IMR-90 (cell line): ENCODE measurements around the gene SCAMP1. TPM values are rescaled to one million over a fixed set of nuclear protein-coding genes. Genes with fewer than 3 reads are reported as not detected.

Experiments used
- ATAC-seq: fragments of 200-7000 bp; cut with Tn5 transposase; 2 replicates; pipeline ENCODE4 v1.9.1; 2020; ENCODE audit warnings: low read depth, mild to moderate bottlenecking, moderate library complexity
- BruUV-seq: library from RNA; stranded (reverse); fragments of 400-500 nt; replicated peaks from 2 replicates; lab custom pipeline; 2021; lab: Mats Ljungman, UMichigan
- CTCF ChIA-PET: fragments of 300-600 bp; formaldehyde crosslinking; extraction: SDS; loops from one replicate; lab custom pipeline; 2021; ENCODE audit warnings: antibody characterized with exemption; lab: Yijun Ruan, JAX
- POLR2A ChIA-PET: fragments of 300-600 bp; sonication (Branson Sonifier 250); formaldehyde crosslinking; loops from one replicate; lab custom pipeline; 2022; ENCODE audit warnings: antibody characterized with exemption; ENCODE audit not compliant: unreplicated experiment; lab: Charles Lee
- DNase-seq: peaks from one replicate; pipeline ENCODE4 v3.0.0; 2013
- H2AFZ ChIP-seq: replicated peaks from 2 replicates; pipeline ENCODE3; 2013; ENCODE audit warnings: low read length, mild to moderate bottlenecking; ENCODE audit not compliant: poor library complexity
- H2AK5ac ChIP-seq: 2 replicates; pipeline ENCODE4 v1.6.1; 2013; ENCODE audit warnings: low read depth, low read length, inconsistent platforms
- H2AK9ac ChIP-seq: replicated peaks from 2 replicates; pipeline ENCODE3; 2013; ENCODE audit warnings: mild to moderate bottlenecking, low read depth, low read length, moderate library complexity; ENCODE audit not compliant: poor library complexity
- H2BK120ac ChIP-seq: 2 replicates; pipeline ENCODE4 v1.6.1; 2013; ENCODE audit warnings: low read depth, low read length, inconsistent platforms
- H2BK15ac ChIP-seq: 3 replicates; pipeline ENCODE4 v1.6.1; 2013; ENCODE audit warnings: low read depth, low read length, inconsistent platforms
- H2BK20ac ChIP-seq: 2 replicates; pipeline ENCODE4 v1.6.1; 2013; ENCODE audit warnings: low read depth, mild to moderate bottlenecking, inconsistent platforms, low read length, moderate library complexity
- H2BK5ac ChIP-seq: 2 replicates; pipeline ENCODE4 v1.6.1; 2013; ENCODE audit warnings: mild to moderate bottlenecking, low read depth, low read length, inconsistent platforms; ENCODE audit not compliant: poor library complexity, severe bottlenecking
- H3K14ac ChIP-seq: replicated peaks from 2 replicates; pipeline ENCODE4 v1.6.1; 2013; ENCODE audit warnings: low read depth, low read length, inconsistent platforms
- H3K18ac ChIP-seq: 2 replicates; pipeline ENCODE4 v1.6.1; 2013; ENCODE audit warnings: low read depth, low read length, control low read depth
- H3K23ac ChIP-seq: 2 replicates; pipeline ENCODE4 v1.6.1; 2013; ENCODE audit warnings: low read depth, low read length, inconsistent platforms
- H3K27ac ChIP-seq: 2 replicates; pipeline ENCODE4 v1.5.1; 2013; ENCODE audit warnings: mild to moderate bottlenecking, control low read depth, low read length; ENCODE audit not compliant: insufficient read depth
- H3K27me3 ChIP-seq: 2 replicates; pipeline ENCODE4 v1.6.1; 2013; ENCODE audit warnings: low read length; ENCODE audit not compliant: control insufficient read depth, insufficient read depth
- H3K36me3 ChIP-seq: 2 replicates; pipeline ENCODE4 v1.6.1; 2013; ENCODE audit warnings: low read length, mixed read lengths; ENCODE audit not compliant: control insufficient read depth, insufficient read depth
- H3K4ac ChIP-seq: 2 replicates; pipeline ENCODE4 v1.6.1; 2013; ENCODE audit warnings: low read depth, low read length, inconsistent platforms
- H3K4me1 ChIP-seq: 2 replicates; pipeline ENCODE4 v1.6.1; 2013; ENCODE audit warnings: low read length, mixed read lengths; ENCODE audit not compliant: control insufficient read depth, insufficient read depth
- H3K4me2 ChIP-seq: 2 replicates; pipeline ENCODE4 v1.6.1; 2013; ENCODE audit warnings: low read depth, mild to moderate bottlenecking, control low read depth, low read length, moderate library complexity
- H3K4me3 ChIP-seq: 2 replicates; pipeline ENCODE4 v1.5.1; 2013; ENCODE audit warnings: low read depth, mild to moderate bottlenecking, control low read depth, low read length, moderate library complexity; ENCODE audit not compliant: insufficient read depth
- H3K56ac ChIP-seq: 2 replicates; pipeline ENCODE4 v1.6.1; 2013; ENCODE audit warnings: low read length, inconsistent platforms; ENCODE audit not compliant: insufficient read depth; ENCODE audit errors: extremely low read depth
- H3K79me1 ChIP-seq, 2 experiments: 2 replicates each; pipeline ENCODE4 v1.6.1; 2013; ENCODE audit warnings: low read length in 2 of 2, inconsistent platforms in 1 of 2, low read depth in 1 of 2
- H3K9ac ChIP-seq: 2 replicates; pipeline ENCODE4 v1.6.1; 2013; ENCODE audit warnings: low read depth, low read length, control low read depth
- H3K9me1 ChIP-seq: 2 replicates; pipeline ENCODE4 v1.6.1; 2013; ENCODE audit warnings: low read length, inconsistent platforms; ENCODE audit not compliant: insufficient read depth
- H3K9me3 ChIP-seq: 2 replicates; pipeline ENCODE4 v1.6.1; 2013; ENCODE audit warnings: low read length; ENCODE audit not compliant: control insufficient read depth, insufficient read depth
- H4K20me1 ChIP-seq: 2 replicates; pipeline ENCODE4 v1.6.1; 2013; ENCODE audit warnings: low read length, inconsistent platforms; ENCODE audit not compliant: insufficient read depth
- H4K5ac ChIP-seq: 2 replicates; pipeline ENCODE4 v1.6.1; 2013; ENCODE audit warnings: mild to moderate bottlenecking, low read depth, low read length, control low read depth
- H4K8ac ChIP-seq, 2 experiments: 2 replicates each; pipeline ENCODE4 v1.6.1; 2013; ENCODE audit warnings: low read depth in 2 of 2, low read length in 2 of 2, control low read depth in 1 of 2, inconsistent platforms in 1 of 2
- H4K91ac ChIP-seq: 2 replicates; pipeline ENCODE4 v1.6.1; 2013; ENCODE audit warnings: low read depth, low read length, inconsistent platforms; ENCODE audit not compliant: insufficient read depth
- CEBPB ChIP-seq: IDR thresholded peaks from 2 replicates; pipeline ENCODE4 v1.6.1; 2012; ENCODE audit warnings: low read depth, low read length, improper control_type of control experiment
- CHD1 ChIP-seq: IDR thresholded peaks from 2 replicates; pipeline ENCODE4 v1.6.1; 2012; ENCODE audit warnings: low read depth, low read length, improper control_type of control experiment
- ELK1 ChIP-seq: fragments of 150-350 bp; IDR thresholded peaks from 2 replicates; pipeline ENCODE4 v1.6.1; 2016; ENCODE audit warnings: low read depth, mild to moderate bottlenecking, low read length, moderate library complexity, borderline replicate concordance
- FOS ChIP-seq: fragments of 150-350 bp; IDR thresholded peaks from 2 replicates; pipeline ENCODE4 v1.6.1; 2016; ENCODE audit warnings: low read depth, low read length
- MAZ ChIP-seq: IDR thresholded peaks from 2 replicates; pipeline ENCODE4 v1.6.1; 2012; ENCODE audit warnings: low read depth, mild to moderate bottlenecking, low read length, improper control_type of control experiment, moderate library complexity, borderline replicate concordance
- MXI1 ChIP-seq: IDR thresholded peaks from 2 replicates; pipeline ENCODE4 v1.6.1; 2012; ENCODE audit warnings: low read depth, mild to moderate bottlenecking, low read length, moderate library complexity, borderline replicate concordance
- RFX5 ChIP-seq: IDR thresholded peaks from 2 replicates; pipeline ENCODE4 v1.8.0; 2012; ENCODE audit warnings: low read depth, mild to moderate bottlenecking, low read length, moderate library complexity
- USF2 ChIP-seq: fragments of 150-350 bp; IDR thresholded peaks from 2 replicates; pipeline ENCODE4 v1.6.1; 2017; ENCODE audit warnings: mild to moderate bottlenecking, antibody characterized with exemption, low read length, low read depth
- WGBS, 2 experiments: methylation state at CpG; one replicate each; pipeline versions ENCODE4 v1.1.5 to v1.1.7; 2013; ENCODE audit warnings: missing lambda C conversion rate in 2 of 2; ENCODE audit not compliant: insufficient read length in 1 of 2; ENCODE audit errors: extremely low coverage in 2 of 2; 5-methylcytosine and 5-hydroxymethylcytosine counted together
- dilution Hi-C: fragments of 300-500 bp; cut with HindIII; formaldehyde crosslinking; loops from one replicate; pipeline ENCODE4 v1.14.3; 2018; ENCODE audit warnings: low sequenced_read_pairs; ENCODE audit not compliant: unreplicated experiment
- in situ Hi-C: fragments of 300-500 bp; cut with MboI; formaldehyde crosslinking; loops from 3 replicates; pipeline ENCODE4 v1.14.3; 2019; ENCODE audit warnings: low sequenced_read_pairs, inconsistent platforms, mixed read lengths
- intact Hi-C: fragments of 100-400 bp; cut with micrococcal nuclease; formaldehyde crosslinking; loops from 2 replicates; pipeline ENCODE4 v1.10.0; 2022
- polyA plus RNA-seq, 3 experiments: library from polyadenylated mRNA; depleted of rRNA; stranded (reverse); fragments of >200 nt; gene quantifications; 2 replicates each; pipeline ENCODE4 v1.2.3, GENCODE V29; 2012; ENCODE audit warnings: low replicate concordance in 1 of 3
- total RNA-seq: library from RNA; depleted of rRNA; stranded (reverse); fragments of >200 nt; gene quantifications from 2 replicates; pipeline ENCODE4 v1.2.3, GENCODE V29; 2012

SCAMP1 gene
- total and polyA plus RNA-seq, 2 of the 4 experiments (the other 2 are of a cell fraction), result 13.5 to 114 TPM

- H3K27me3 ChIP-seq, result no peaks in the 10 kb centered on the region
- no TSS peak for BruUV-seq
- TF ChIP-seq CHD1 (no peak), ELK1 (no peak), USF2 (no peak), RFX5 (no peak), MAZ (no peak), MXI1 (no peak), CEBPB (no peak), FOS (no peak)
- intact Hi-C loops (no loop called here), dilution Hi-C loops (no loop called here), in situ Hi-C loops (no loop called here)
- peaks cover 7% of the 10 kb centered on the region; the same call in 1 of the 2 replicates for H3K4me1 ChIP-seq
- no peak overlapping the region for H2BK15ac ChIP-seq
- H2BK5ac ChIP-seq, result no peak overlapping the region
- H3K4me2 ChIP-seq, result no peak overlapping the region
- H2AK5ac ChIP-seq, result no peak overlapping the region
- DNase-seq (no peak), ATAC-seq (no peak)
- H4K91ac ChIP-seq, result no peak overlapping the region
- no peak overlapping the region for H4K5ac ChIP-seq
- no peak overlapping the region for H3K9ac ChIP-seq
- no peak overlapping the region for H2AFZ ChIP-seq
- no peak overlapping the region for H3K23ac ChIP-seq
- no peak overlapping the region for H3K56ac ChIP-seq
- ChIA-PET POLR2A (no interaction called here), CTCF (no interaction called here)
- no peak overlapping the region for H3K18ac ChIP-seq
- H3K4ac ChIP-seq, result no peak overlapping the region
- H2BK120ac ChIP-seq, result no peak overlapping the region
- no peak overlapping the region for H4K8ac ChIP-seq
- H3K9me3 ChIP-seq, result no peaks in the 10 kb centered on the region
- peaks cover 28 to 56% of the 10 kb centered on the region in 2 experiments for H3K79me1 ChIP-seq
- peaks cover 26% of the 10 kb centered on the region; the same call in 1 of the 2 replicates for H4K20me1 ChIP-seq
- peaks cover 10% of the 10 kb centered on the region; the same call in 1 of the 2 replicates for H3K9me1 ChIP-seq
- no peak overlapping the region for H2AK9ac ChIP-seq
- no CpG with 5 or more reads among the region's 2 CpGs for WGBS, 2 experiments
- no peak overlapping the region for H3K14ac ChIP-seq
- H3K36me3 ChIP-seq, result peaks cover 29% of the 10 kb centered on the region
- no peak overlapping the region for H2BK20ac ChIP-seq
- H3K4me3 ChIP-seq, result no peak overlapping the region
- H3K27ac ChIP-seq, result no peak overlapping the region
These were observed 131.8 kb downstream of the SCAMP1 start for GRCh38 chr5:78492224-78492623.
